ENCODE measurements around the gene ESPN. TPM values are rescaled to one million over a fixed set of nuclear protein-coding genes. Genes with fewer than 3 reads are reported as not detected.

ESPN gene
- total RNA-seq, 2 experiments from 2014 or later = 2.0 to 3.9 TPM

- peak; percentile 65 for ATAC-seq (ENCODE audit: poor library complexity)
- H3K4me3 Mint-ChIP-seq = peak overlapping the region; percentile 65
- no peak overlapping the region for H3K4me3 ChIP-seq (ENCODE audit: low read length)
- H3K36me3 Mint-ChIP-seq (ENCODE audit: low read depth) = no peaks in the 10 kb centered on the region
- peak; percentile 56 to 85 (median 66) for DNase-seq
- H3K4me1 Mint-ChIP-seq (ENCODE audit: low read depth) = peaks cover 9% of the 10 kb centered on the region
- H3K27ac Mint-ChIP-seq = no peak overlapping the region
- TF ChIP-seq CTCF (IDR thresholded peaks at IDR 0.05) = peak; percentile 97
- peaks cover 15% of the 10 kb centered on the region for H3K4me1 ChIP-seq (ENCODE audit: insufficient read depth, low read length)
- intact Hi-C loops (cut with DNase I, micrococcal nuclease) = loop anchor here in 1 of 2 experiments (1.0 kb wide), 1 partner anchor 90 kb away; no protein-coding TSS in a partner anchor
- peaks cover 0 to 6% of the 10 kb centered on the region in 2 experiments for H3K9me3 ChIP-seq (ENCODE audit: control insufficient read depth in 1 of 2, insufficient read depth in 1 of 2, low read length in 2 of 2)
- ChIA-PET CTCF (interaction anchor here (0.5 to 5.3 kb wide), 20 partner anchors 12 to 263 kb away, joined by 3 to 77 read pairs (median 4); partner anchors contain the start of genes DNAJC11, ESPN, HES2 and NOL9), POLR2A (interaction anchor here (0.9 to 1.5 kb wide), 4 partner anchors 12 to 44 kb away, joined by 3 to 6 read pairs (median 4); partner anchors contain the start of gene ACOT7)
- peaks cover 28% of the 10 kb centered on the region for H3K27me3 Mint-ChIP-seq
- no peak overlapping the region for H3K27ac ChIP-seq (ENCODE audit: low read depth in 1 of 2, low read length in 2 of 2)
- peaks cover 10 to 11% of the 10 kb centered on the region in 2 experiments for H3K27me3 ChIP-seq (ENCODE audit: control insufficient read depth in 1 of 2, insufficient read depth in 2 of 2, low read length in 2 of 2)
- no peaks in the 10 kb centered on the region for H3K36me3 ChIP-seq (ENCODE audit: insufficient read depth, low read length)
- no peaks in the 10 kb centered on the region for H3K9me3 Mint-ChIP-seq
Measured at GRCh38 chr1:6438047-6438525, 13.5 kb downstream of the ESPN start.

GRCh38 chr1:6440198-6441126, 15.9 kb downstream of the ESPN start:
- H3K27me3 ChIP-seq (ENCODE audit: control insufficient read depth in 1 of 2, insufficient read depth in 2 of 2, low read length in 2 of 2) = peaks cover 13 to 18% of the 10 kb centered on the region in 2 experiments
- H3K27ac ChIP-seq (ENCODE audit: low read depth in 1 of 2, low read length in 2 of 2) = no peak overlapping the region
- Mint-ChIP-seq H3K9me3 (no peaks in the 10 kb centered on the region), H3K27ac (no peak overlapping the region), H3K4me3 (no peak overlapping the region), H3K4me1 (ENCODE audit: low read depth) (peaks cover 16% of the 10 kb centered on the region), H3K27me3 (peaks cover 28% of the 10 kb centered on the region), H3K36me3 (ENCODE audit: low read depth) (no peaks in the 10 kb centered on the region)
- H3K4me3 ChIP-seq (ENCODE audit: low read length) = no peak overlapping the region
- peak; percentile 27 for TF ChIP-seq CTCF (IDR thresholded peaks at IDR 0.05)
- peak; percentile 63 to 89 (median 74) for DNase-seq
- H3K4me1 ChIP-seq (ENCODE audit: insufficient read depth, low read length) = peaks cover 22% of the 10 kb centered on the region
- no peaks in the 10 kb centered on the region for H3K36me3 ChIP-seq (ENCODE audit: insufficient read depth, low read length)
- peaks cover 0 to 6% of the 10 kb centered on the region in 2 experiments for H3K9me3 ChIP-seq (ENCODE audit: control insufficient read depth in 1 of 2, insufficient read depth in 1 of 2, low read length in 2 of 2)
- peak; percentile 85 for ATAC-seq (ENCODE audit: poor library complexity)
- ChIA-PET CTCF (interaction anchor here (1.2 to 5.3 kb wide), 8 partner anchors 9 to 51 kb away, joined by 3 to 77 read pairs (median 8); partner anchors contain the start of genes ESPN, HES2 and PLEKHG5), POLR2A (interaction anchor here (0.8 to 1.9 kb wide), 4 partner anchors 9 to 92 kb away, joined by 3 to 12 read pairs (median 5); partner anchors contain the start of gene HES2)
- intact Hi-C loops (cut with DNase I, micrococcal nuclease) = loop anchor here in 1 of 2 experiments (5.0 kb wide), 1 partner anchor 37 kb away; no protein-coding TSS in a partner anchor

GRCh38 chr1:6441586-6441985, 17.0 kb downstream of the ESPN start:
- CTCF ChIA-PET = interaction anchor here (1.8 to 5.3 kb wide), 3 partner anchors 20 to 50 kb away, joined by 5 to 77 read pairs (median 6); partner anchors contain the start of genes ESPN, HES2 and PLEKHG5

More at GRCh38 chr1:6441586-6441985, 17.0 kb downstream of the ESPN start:
- intact Hi-C loops (cut with DNase I, micrococcal nuclease) = loop anchor here in 1 of 2 experiments (5.0 kb wide), 1 partner anchor 36 kb away; no protein-coding TSS in a partner anchor
- Mint-ChIP-seq H3K27me3 (peaks cover 37% of the 10 kb centered on the region), H3K27ac (no peak overlapping the region), H3K9me3 (no peaks in the 10 kb centered on the region), H3K4me3 (peak overlapping the region; percentile 11), H3K4me1 (ENCODE audit: low read depth) (peaks cover 20% of the 10 kb centered on the region), H3K36me3 (ENCODE audit: low read depth) (no peaks in the 10 kb centered on the region)
- ATAC-seq (ENCODE audit: poor library complexity) (no peak), DNase-seq (no peak)
- peaks cover 19 to 27% of the 10 kb centered on the region in 2 experiments for H3K27me3 ChIP-seq (ENCODE audit: control insufficient read depth in 1 of 2, insufficient read depth in 2 of 2, low read length in 2 of 2)
- no peak for TF ChIP-seq CTCF (IDR thresholded peaks at IDR 0.05)
- H3K9me3 ChIP-seq (ENCODE audit: control insufficient read depth in 1 of 2, insufficient read depth in 1 of 2, low read length in 2 of 2) = peaks cover 0 to 9% of the 10 kb centered on the region in 2 experiments
- POLR2A ChIA-PET = interaction anchor here (1.9 kb wide), 2 partner anchors 19 to 93 kb away, joined by 5 to 12 read pairs; no protein-coding TSS in a partner anchor
- H3K4me1 ChIP-seq (ENCODE audit: insufficient read depth, low read length) = peaks cover 27% of the 10 kb centered on the region
- no peak overlapping the region for H3K4me3 ChIP-seq (ENCODE audit: low read length)
- no peak overlapping the region for H3K27ac ChIP-seq (ENCODE audit: low read depth in 1 of 2, low read length in 2 of 2)
- no peaks in the 10 kb centered on the region for H3K36me3 ChIP-seq (ENCODE audit: insufficient read depth, low read length)
